ENCODE measurements around the gene SFSWAP.

The SFSWAP gene

GRCh38 chr12:131843527-131843926 lies 132.6 kb downstream of the SFSWAP start:
- no peak overlapping the region for H3K27ac ChIP-seq
- no peak for TF ChIP-seq CTCF (IDR thresholded peaks at IDR 0.05)
- no peak for DNase-seq (ENCODE audit: low spot score)

GRCh38 chr12:131844140-131844539 lies 133.2 kb downstream of the SFSWAP start:
- Histone ChIP-seq H3K4me3 (no peak overlapping the region), H3K27ac (no peak overlapping the region)
- DNase-seq (ENCODE audit: low spot score) = no peak
- no peak for TF ChIP-seq CTCF (IDR thresholded peaks at IDR 0.05)

More at GRCh38 chr12:131843527-131843926, 132.6 kb downstream of the SFSWAP start:
- H3K4me3 ChIP-seq = no peak overlapping the region

- DNase-seq (ENCODE audit: low spot score) = no peak
- TF ChIP-seq CTCF (IDR thresholded peaks at IDR 0.05) = no peak
- no peak overlapping the region for H3K4me3 ChIP-seq
These were observed 133.8 kb downstream of the SFSWAP start for GRCh38 chr12:131844656-131845055.

DNA sequence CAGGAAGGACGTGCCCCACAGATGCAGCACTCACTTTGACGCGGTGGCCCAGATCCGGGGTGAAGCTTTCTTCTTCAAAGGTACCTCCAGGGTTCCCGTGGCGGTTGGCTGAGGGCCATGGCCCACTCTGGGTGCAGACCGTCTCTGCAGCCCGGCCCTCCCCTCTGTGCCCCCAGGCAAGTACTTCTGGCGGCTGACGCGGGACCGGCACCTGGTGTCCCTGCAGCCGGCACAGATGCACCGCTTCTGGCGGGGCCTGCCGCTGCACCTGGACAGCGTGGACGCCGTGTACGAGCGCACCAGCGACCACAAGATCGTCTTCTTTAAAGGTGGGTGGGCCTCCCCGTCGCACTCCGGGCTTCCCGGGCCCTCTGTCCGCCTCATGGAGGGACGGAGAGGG lies 134.2 kb downstream of the SFSWAP start:
- DNase-seq (ENCODE audit: low spot score) = no peak
- H3K27ac ChIP-seq = no peak overlapping the region
- no peak for TF ChIP-seq CTCF (IDR thresholded peaks at IDR 0.05)
- H3K4me3 ChIP-seq = no peak overlapping the region

More at GRCh38 chr12:131844656-131845055, 133.8 kb downstream of the SFSWAP start:
- no peak overlapping the region for H3K27ac ChIP-seq

DNA sequence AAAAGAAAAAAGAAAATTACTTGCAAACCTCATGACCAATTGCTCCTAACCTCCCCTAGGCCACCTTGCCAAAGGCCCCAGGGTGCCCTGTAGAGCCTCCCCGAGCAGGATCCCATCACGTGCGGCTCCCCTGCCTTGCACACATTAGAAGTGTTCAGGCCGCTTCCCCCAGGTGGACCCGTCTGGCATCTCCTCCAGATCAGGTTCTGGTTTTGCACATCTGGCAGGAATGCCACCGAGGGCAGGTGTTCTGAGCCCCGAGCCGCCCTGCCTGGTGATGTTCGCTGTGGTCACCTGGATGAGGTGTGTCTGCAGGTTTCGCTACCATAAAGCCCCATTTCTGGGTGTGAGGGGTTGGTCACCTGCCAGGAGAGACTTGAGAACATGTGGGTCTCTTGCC lies 136.6 kb downstream of the SFSWAP start:
- Histone ChIP-seq H3K27ac (no peak overlapping the region), H3K4me3 (no peak overlapping the region)
- no peak for DNase-seq (ENCODE audit: low spot score)
- TF ChIP-seq CTCF (IDR thresholded peaks at IDR 0.05) = no peak

GRCh38 chr12:131848753-131849152 lies 137.9 kb downstream of the SFSWAP start:
- TF ChIP-seq CTCF (IDR thresholded peaks at IDR 0.05) = no peak
- DNase-seq (ENCODE audit: low spot score) = no peak
- H3K27ac ChIP-seq = no peak overlapping the region
- no peak overlapping the region for H3K4me3 ChIP-seq
